Measurements from ENCODE around the gene CHDH. TPM values are rescaled to one million over a fixed set of nuclear protein-coding genes. Genes with fewer than 3 reads are reported as not detected.

CHDH gene
- under 0.01 and 0.13 TPM in 2 replicates for total RNA-seq

- Histone ChIP-seq H3K4me3 (ENCODE audit: low read depth, low read length) (peak within 1 kb of the TSS; percentile 43), H3K27me3 (ENCODE audit: control insufficient read depth, insufficient read depth, low read length) (peaks cover 11% of the 10 kb centered on the region), H3K36me3 (ENCODE audit: control insufficient read depth, insufficient read depth, low read length) (no peaks in the 10 kb centered on the region)
- TF ChIP-seq, protein P1, sequence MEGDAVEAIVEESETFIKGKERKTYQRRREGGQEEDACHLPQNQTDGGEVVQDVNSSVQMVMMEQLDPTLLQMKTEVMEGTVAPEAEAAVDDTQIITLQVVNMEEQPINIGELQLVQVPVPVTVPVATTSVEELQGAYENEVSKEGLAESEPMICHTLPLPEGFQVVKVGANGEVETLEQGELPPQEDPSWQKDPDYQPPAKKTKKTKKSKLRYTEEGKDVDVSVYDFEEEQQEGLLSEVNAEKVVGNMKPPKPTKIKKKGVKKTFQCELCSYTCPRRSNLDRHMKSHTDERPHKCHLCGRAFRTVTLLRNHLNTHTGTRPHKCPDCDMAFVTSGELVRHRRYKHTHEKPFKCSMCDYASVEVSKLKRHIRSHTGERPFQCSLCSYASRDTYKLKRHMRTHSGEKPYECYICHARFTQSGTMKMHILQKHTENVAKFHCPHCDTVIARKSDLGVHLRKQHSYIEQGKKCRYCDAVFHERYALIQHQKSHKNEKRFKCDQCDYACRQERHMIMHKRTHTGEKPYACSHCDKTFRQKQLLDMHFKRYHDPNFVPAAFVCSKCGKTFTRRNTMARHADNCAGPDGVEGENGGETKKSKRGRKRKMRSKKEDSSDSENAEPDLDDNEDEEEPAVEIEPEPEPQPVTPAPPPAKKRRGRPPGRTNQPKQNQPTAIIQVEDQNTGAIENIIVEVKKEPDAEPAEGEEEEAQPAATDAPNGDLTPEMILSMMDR (IDR thresholded peaks at IDR 0.05; ENCODE audit: insufficient read depth, low read length, severe bottlenecking): no peak
- no peak for FAIRE-seq
- DNase-seq (ENCODE audit: low read depth): no peak
Observed at GRCh38 chr3:53846134-53846850, at the start of gene CHDH, which contains the start of gene IL17RB. Gene CHDH (minus strand): TSS chr3:53846419. CDS start chr3:53824008, 22,411 bp downstream. Gene IL17RB (plus strand): TSS chr3:53846568. CDS start chr3:53846589, 21 bp downstream.

GRCh38 chr3:53892286-53892637, 46.0 kb upstream of the CHDH start:
- DNase-seq (ENCODE audit: low read depth) (no peak), FAIRE-seq (no peak)
- Histone ChIP-seq H3K4me3 (ENCODE audit: low read depth, low read length) (peak overlapping the region; percentile 97), H3K27me3 (ENCODE audit: control insufficient read depth, insufficient read depth, low read length) (no peaks in the 10 kb centered on the region), H3K36me3 (ENCODE audit: control insufficient read depth, insufficient read depth, low read length) (no peaks in the 10 kb centered on the region)
- TF ChIP-seq, protein P1 (IDR thresholded peaks at IDR 0.05; ENCODE audit: insufficient read depth, low read length, severe bottlenecking): no peak

- TF ChIP-seq, protein P1 (IDR thresholded peaks at IDR 0.05; ENCODE audit: insufficient read depth, low read length, severe bottlenecking): no peak
- FAIRE-seq (peak; percentile 91), DNase-seq (ENCODE audit: low read depth) (peak; percentile 97)
- H3K27me3 ChIP-seq (ENCODE audit: control insufficient read depth, insufficient read depth, low read length): no peaks in the 10 kb centered on the region
- H3K4me3 ChIP-seq (ENCODE audit: low read depth, low read length): peak within 1 kb of the TSS; percentile 97
- no peaks in the 10 kb centered on the region for H3K36me3 ChIP-seq (ENCODE audit: control insufficient read depth, insufficient read depth, low read length)
Observed at GRCh38 chr3:53891497-53892285, 45.5 kb upstream of the CHDH start, which contains the start of gene SELENOK. Gene SELENOK (minus strand): TSS chr3:53891859.

DNA sequence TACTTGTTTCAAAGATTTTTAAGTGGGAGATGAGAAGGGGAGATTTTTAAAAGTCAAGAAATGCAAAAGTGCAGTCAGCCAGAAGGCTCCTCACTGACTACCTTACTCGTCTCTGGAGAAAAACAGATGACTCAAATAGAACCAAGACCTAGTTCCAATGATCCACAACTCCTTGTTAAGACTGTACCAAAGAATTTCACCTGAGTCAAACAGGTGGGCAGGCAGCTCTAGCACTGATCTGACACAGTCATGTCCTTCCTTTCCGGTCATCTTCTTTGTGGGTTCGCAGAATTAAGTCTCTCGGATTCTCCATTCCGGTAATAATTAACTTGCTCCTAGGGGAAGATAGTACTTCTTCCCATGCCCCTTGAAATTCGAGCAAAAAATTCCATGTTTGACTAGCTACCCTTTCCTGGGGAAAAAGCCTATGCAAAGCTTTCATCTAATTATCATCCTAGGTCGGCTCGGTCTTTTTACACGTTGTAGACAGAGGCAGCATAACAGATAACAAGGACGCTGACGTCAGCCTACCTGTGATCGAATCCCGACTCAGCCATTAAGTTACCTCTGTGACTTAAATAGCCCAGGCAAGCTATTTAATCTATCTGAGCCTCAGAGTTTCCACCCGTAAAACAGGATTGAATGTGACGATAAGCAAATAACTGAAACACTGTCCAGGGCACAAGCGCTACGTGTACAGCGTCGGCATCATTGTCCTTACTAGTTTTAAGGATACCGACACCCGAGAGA, 44.7 kb upstream of the CHDH start:
- peak; percentile 73 for DNase-seq (ENCODE audit: low read depth)
- peak overlapping the region; percentile 97 for H3K4me3 ChIP-seq (ENCODE audit: low read depth, low read length)
- no peak for FAIRE-seq
- peaks cover 1% of the 10 kb centered on the region for H3K36me3 ChIP-seq (ENCODE audit: control insufficient read depth, insufficient read depth, low read length)
- no peaks in the 10 kb centered on the region for H3K27me3 ChIP-seq (ENCODE audit: control insufficient read depth, insufficient read depth, low read length)
- TF ChIP-seq, protein P1 (IDR thresholded peaks at IDR 0.05; ENCODE audit: insufficient read depth, low read length, severe bottlenecking): no peak

- Histone ChIP-seq H3K36me3 (ENCODE audit: control insufficient read depth, insufficient read depth, low read length) (peaks cover 2% of the 10 kb centered on the region), H3K4me3 (ENCODE audit: low read depth, low read length) (no peak overlapping the region), H3K27me3 (ENCODE audit: control insufficient read depth, insufficient read depth, low read length) (no peaks in the 10 kb centered on the region)
- DNase-seq (ENCODE audit: low read depth) (no peak), FAIRE-seq (no peak)
- TF ChIP-seq, protein P1 (IDR thresholded peaks at IDR 0.05; ENCODE audit: insufficient read depth, low read length, severe bottlenecking): no peak
Observed at GRCh38 chr3:53888232-53888631, 42.0 kb upstream of the CHDH start.
